Fibroblast of villous mesenchyme (primary cell): ENCODE measurements around the gene DAPK2. TPM values are rescaled to one million over a fixed set of nuclear protein-coding genes. Genes with fewer than 3 reads are reported as not detected.
A peak's percentile ranks its signal among the peaks of the same experiment; 100 is the strongest.

ENCODE experiments used
- DNase-seq: peaks from one replicate; pipeline ENCODE4 v3.0.0-alpha.2; 2010; ENCODE audit warnings: low read depth
- H3K4me3 ChIP-seq: 2 replicates; pipeline ENCODE4 v1.5.1; 2011; ENCODE audit warnings: low read depth, mild to moderate bottlenecking, low read length
- total RNA-seq: library from RNA; depleted of rRNA; stranded (reverse); fragments of >200 nt; gene quantifications from 2 replicates; pipeline ENCODE4 v1.2.3, GENCODE V29; 2012
- TF ChIP-seq, protein P1 (sequence below): IDR thresholded peaks from 2 replicates; pipeline ENCODE4 v1.5.1; 2012; ENCODE audit warnings: low read depth, mild to moderate bottlenecking, low read length; ENCODE audit not compliant: insufficient read depth

DAPK2 gene
- total RNA-seq, 1 donor = 8.2 TPM

DNA sequence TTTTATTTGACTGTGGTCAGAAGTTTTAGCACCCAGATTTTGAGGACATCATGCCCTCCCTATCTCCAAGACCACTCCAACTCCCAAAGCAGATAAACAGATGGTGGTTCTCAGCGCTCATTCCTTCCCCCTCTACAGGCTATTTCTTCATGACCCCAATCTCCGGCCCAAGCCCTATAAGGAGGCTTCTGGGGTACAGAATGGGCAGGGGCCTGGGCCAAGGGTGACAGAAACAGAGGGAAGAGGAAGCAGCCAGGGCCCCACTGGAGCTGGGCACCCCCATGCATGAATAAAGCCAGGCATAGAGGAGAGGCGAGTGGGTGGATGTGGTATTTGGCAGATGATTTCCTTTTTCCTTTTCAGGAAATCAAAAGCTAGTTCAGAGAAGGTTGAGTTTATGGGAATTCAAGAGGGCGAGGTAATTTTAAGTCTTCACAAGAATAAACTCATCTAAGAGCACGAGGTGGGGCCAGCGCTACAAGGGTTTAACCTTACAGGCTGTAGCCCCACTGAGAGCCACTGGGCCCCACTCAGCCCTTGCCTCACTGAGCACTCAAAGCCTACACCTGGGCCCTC is 107.7 kb downstream of the DAPK2 start:
- no peak for DNase-seq
- no peak overlapping the region for H3K4me3 ChIP-seq
- TF ChIP-seq, protein P1, sequence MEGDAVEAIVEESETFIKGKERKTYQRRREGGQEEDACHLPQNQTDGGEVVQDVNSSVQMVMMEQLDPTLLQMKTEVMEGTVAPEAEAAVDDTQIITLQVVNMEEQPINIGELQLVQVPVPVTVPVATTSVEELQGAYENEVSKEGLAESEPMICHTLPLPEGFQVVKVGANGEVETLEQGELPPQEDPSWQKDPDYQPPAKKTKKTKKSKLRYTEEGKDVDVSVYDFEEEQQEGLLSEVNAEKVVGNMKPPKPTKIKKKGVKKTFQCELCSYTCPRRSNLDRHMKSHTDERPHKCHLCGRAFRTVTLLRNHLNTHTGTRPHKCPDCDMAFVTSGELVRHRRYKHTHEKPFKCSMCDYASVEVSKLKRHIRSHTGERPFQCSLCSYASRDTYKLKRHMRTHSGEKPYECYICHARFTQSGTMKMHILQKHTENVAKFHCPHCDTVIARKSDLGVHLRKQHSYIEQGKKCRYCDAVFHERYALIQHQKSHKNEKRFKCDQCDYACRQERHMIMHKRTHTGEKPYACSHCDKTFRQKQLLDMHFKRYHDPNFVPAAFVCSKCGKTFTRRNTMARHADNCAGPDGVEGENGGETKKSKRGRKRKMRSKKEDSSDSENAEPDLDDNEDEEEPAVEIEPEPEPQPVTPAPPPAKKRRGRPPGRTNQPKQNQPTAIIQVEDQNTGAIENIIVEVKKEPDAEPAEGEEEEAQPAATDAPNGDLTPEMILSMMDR = no peak

DNA sequence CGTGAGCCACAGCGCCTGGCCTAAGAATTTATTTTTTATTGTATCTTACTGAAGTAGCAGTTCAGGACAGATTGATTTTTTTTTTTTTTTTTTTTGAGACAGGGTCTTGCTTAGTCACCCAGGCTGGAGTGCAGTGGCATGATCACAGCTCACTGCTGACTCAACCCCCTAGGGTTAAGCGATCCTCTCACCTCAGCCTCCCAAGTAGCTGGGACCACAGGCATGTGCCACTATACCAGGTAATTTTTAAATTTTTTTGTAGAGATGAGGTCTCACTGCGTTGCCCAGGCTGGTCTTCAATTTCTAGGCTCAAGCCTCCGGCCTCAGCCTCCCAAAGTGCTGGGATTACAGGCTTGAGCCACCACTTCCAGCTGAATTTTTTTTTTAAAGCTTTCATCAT is 112.8 kb downstream of the DAPK2 start:
- DNase-seq = no peak
- no peak overlapping the region for H3K4me3 ChIP-seq
- TF ChIP-seq, protein P1 = no peak

DNA sequence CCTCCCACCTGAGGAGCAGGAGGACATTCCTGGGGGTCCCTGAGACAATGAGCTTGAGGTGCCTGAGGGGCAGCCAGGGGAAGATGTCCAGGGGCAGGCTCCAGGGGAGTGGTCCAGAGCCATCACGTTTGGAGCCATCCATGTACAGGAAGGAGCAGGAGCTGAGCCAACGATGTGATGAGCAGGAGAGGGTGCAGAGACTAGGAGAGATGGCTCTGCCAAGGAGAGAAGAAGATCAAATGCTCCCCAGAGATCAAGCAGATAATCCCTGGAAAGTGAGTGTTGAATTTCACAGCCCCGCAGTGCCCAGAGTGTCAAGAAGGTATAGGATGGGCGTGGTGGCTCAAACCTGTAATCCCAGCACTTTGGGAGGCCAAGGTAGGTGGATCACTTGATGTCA is 114.7 kb downstream of the DAPK2 start:
- TF ChIP-seq, protein P1 = no peak
- DNase-seq = no peak
- no peak overlapping the region for H3K4me3 ChIP-seq

DNA sequence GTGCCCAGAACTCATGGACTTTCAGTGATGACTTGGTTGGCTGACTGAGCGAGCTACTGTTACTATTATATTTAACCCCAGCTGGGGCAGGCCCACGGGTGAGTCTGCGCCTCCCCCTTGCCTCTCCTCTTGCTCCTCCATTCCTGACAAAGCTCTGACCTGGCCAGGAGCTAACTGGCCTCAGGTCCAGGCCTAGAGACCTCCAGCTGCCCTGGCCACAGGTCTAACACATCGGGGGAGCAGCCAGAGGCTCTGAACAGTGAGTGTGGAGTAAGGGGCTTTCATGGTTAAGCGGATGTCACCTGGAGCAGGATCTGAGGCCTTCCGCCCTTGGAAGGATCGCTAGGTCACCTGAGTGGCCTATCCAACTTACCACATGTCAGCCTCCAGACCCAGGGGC is 116.3 kb downstream of the DAPK2 start:
- DNase-seq = no peak
- no peak overlapping the region for H3K4me3 ChIP-seq
- TF ChIP-seq, protein P1 = no peak

DNA sequence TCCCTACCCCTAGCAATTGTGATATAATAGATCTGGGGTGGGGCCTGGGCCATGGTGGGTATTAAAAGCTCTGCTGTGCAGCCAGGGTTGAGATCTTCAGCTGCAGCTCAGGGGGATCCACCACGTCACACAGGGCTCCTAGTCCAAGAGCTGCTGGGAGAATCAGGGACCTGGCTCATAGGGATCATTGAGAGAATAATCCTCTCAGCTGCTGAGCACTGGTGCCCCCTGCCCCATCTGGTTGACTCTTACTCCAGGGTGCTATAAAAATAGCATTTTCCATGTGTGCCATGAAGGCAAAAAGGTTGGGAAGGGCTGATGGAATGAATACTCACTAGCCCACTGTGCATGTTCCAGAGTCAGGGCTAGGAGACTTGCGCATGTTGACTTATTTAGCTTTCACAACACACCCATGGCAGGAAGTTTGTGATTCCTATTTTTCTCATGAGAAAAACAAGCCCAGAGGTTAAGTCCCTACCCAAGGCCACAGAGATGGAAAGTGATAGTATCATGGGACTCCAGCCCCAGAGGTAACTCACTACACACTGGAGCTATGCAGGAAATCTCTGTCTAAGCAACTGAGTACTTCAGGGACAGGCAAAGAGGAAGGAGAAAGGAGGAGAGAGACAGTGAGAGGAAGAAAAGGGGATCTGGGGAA is 118.0 kb downstream of the DAPK2 start:
- H3K4me3 ChIP-seq = no peak overlapping the region
- TF ChIP-seq, protein P1 = no peak
- DNase-seq = peak; percentile 56

DNA sequence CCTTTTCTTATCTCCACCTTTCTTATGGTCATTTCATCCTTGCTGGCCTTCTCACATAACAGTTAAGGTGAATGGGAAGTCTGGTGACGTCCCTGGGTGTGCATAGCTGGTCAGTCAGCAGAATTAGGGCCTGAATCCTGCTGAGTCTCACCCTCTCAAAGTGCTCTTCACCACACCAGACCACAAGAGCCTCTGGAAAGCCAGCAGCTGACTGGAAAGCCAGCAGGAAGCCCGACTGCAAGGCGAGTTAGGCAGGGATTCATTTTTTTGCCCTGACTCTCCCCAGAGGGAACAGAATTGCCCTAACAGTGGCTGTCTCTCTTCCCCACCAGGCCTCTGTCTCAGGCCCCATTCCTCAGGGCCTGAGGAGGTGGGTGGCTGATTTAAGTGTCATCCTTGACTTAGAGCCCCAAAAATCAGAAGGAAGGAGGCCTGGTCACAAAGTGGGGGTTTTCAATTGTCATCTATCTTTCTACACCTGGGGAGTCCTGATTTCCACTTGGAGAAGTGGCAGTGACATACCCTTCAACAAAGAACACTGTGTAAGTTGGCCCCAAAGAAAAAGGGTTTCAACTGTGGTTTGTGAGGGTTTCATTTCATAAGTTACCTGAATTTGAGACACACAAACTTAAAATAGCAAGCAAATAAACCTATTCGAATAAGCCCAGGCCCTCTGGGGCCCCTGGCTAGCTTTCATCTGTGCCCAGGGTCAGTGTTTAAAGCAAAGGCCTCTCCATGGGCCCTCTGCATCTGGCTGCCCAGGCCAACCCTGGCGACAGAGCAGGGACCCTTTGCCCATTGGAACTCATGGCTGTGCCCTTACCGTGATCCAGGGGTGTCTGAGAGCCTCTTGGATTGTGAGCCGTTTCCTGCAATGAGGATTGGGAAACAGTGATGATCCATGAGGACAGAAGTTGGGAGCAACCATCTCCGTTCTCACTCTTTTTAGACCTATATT is 122.0 kb downstream of the DAPK2 start:
- H3K4me3 ChIP-seq = no peak overlapping the region
- TF ChIP-seq, protein P1 = no peak
- DNase-seq = no peak
